ENCODE results near the gene ARL6IP4.

Gene ARL6IP4

DNA sequence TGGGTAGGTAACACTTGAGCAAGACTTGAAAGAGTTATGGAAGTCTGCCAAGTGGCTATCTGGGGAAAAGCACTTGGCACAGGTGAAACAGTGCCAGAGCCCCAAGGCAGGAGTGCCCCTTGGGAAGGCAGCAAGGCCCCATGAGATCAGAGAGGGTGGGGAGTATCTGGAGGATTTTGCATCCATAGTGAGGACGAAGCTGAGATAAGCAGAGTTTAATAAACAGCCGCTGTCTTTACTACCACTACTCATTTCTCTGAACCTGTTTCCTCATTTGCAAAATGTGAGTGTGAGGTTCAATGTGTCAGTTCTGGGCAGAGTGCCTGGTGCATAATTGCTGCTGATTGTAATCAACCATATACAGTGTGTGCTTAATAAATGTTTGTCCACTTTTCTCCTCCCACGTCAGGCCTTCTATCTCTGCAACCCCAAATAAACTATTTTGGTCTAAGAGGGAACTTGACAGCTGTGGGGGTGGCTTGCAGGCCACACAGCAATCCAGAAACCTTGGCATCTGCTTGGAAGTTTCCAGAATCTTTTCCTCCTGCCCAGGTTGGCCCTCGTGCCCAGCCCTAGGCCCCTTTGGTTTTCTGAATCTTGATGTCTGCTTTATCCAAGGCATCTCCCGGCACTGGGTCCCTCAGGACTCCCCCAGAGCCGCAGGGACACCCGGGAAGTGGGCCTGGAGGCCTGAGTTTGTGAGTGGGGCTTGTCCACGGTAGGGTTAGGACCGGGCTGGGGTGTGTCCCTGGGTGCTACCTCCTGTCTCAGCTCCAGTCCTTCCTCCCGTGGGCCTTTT, 18.8 kb upstream of the ARL6IP4 start:
- Histone ChIP-seq H3K36me3 (ENCODE audit: low read length) (no peaks in the 10 kb centered on the region), H3K9ac (ENCODE audit: low read length) (no peak overlapping the region), H3K79me2 (ENCODE audit: insufficient read depth, low read length) (no peaks in the 10 kb centered on the region), H3K9me2 (replicated peaks; ENCODE audit: insufficient read depth, low read length) (no peaks in the 10 kb centered on the region), H3K4me3 (ENCODE audit: insufficient read depth, low read length, poor library complexity, severe bottlenecking) (no peak overlapping the region), H3K27me3 (ENCODE audit: low read length) (no peaks in the 10 kb centered on the region), H2AFZ (ENCODE audit: low read depth, low read length, severe bottlenecking) (no peak overlapping the region), H4K20me1 (ENCODE audit: low read depth, low read length) (no peaks in the 10 kb centered on the region), H3K9me3 (ENCODE audit: insufficient read depth, low read length) (no peaks in the 10 kb centered on the region), H3K4me2 (ENCODE audit: low read depth, low read length, poor library complexity, severe bottlenecking) (no peak overlapping the region), H3F3A (ENCODE audit: insufficient read depth) (peaks cover 1% of the 10 kb centered on the region; the same call in 1 of the 2 replicates), H3K27ac (ENCODE audit: low read depth, low read length) (no peak overlapping the region)
- no peak for TF ChIP-seq EZH2phosphoT487 (conservative IDR thresholded peaks at IDR 0.05; ENCODE audit: low read length)
- TF ChIP-seq, protein P1, sequence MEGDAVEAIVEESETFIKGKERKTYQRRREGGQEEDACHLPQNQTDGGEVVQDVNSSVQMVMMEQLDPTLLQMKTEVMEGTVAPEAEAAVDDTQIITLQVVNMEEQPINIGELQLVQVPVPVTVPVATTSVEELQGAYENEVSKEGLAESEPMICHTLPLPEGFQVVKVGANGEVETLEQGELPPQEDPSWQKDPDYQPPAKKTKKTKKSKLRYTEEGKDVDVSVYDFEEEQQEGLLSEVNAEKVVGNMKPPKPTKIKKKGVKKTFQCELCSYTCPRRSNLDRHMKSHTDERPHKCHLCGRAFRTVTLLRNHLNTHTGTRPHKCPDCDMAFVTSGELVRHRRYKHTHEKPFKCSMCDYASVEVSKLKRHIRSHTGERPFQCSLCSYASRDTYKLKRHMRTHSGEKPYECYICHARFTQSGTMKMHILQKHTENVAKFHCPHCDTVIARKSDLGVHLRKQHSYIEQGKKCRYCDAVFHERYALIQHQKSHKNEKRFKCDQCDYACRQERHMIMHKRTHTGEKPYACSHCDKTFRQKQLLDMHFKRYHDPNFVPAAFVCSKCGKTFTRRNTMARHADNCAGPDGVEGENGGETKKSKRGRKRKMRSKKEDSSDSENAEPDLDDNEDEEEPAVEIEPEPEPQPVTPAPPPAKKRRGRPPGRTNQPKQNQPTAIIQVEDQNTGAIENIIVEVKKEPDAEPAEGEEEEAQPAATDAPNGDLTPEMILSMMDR (IDR thresholded peaks at IDR 0.05; ENCODE audit: insufficient read depth, low read length, poor library complexity, severe bottlenecking) = no peak

DNA sequence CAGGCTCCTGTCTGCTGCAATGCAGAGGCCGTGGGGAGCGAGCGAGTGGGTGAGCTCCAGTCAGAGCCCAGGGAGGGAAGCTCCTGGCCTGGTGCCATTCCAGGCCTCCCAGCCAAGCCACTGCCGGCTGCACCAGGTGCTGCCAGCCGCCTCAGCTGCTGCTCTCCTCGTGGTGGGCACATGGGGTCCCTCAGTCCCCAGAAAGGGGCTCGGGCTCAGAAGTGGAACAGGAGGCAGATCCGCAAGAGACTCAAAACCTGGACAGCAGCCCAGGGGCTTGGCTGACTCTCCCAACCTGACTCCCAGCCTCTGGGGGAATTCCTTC, 16.6 kb upstream of the ARL6IP4 start:
- Histone ChIP-seq H3K27ac (ENCODE audit: low read depth, low read length) (no peak overlapping the region), H3K79me2 (ENCODE audit: insufficient read depth, low read length) (no peaks in the 10 kb centered on the region), H3K4me2 (ENCODE audit: low read depth, low read length, poor library complexity, severe bottlenecking) (no peak overlapping the region), H3K36me3 (ENCODE audit: low read length) (no peaks in the 10 kb centered on the region), H2AFZ (ENCODE audit: low read depth, low read length, severe bottlenecking) (no peak overlapping the region), H3K9ac (ENCODE audit: low read length) (no peak overlapping the region), H3K9me2 (replicated peaks; ENCODE audit: insufficient read depth, low read length) (no peaks in the 10 kb centered on the region), H3K9me3 (ENCODE audit: insufficient read depth, low read length) (no peaks in the 10 kb centered on the region), H3K27me3 (ENCODE audit: low read length) (no peaks in the 10 kb centered on the region), H4K20me1 (ENCODE audit: low read depth, low read length) (no peaks in the 10 kb centered on the region), H3F3A (ENCODE audit: insufficient read depth) (peaks cover 5% of the 10 kb centered on the region; the same call in 1 of the 2 replicates), H3K4me3 (ENCODE audit: insufficient read depth, low read length, poor library complexity, severe bottlenecking) (no peak overlapping the region)
- TF ChIP-seq, protein P1 (IDR thresholded peaks at IDR 0.05; ENCODE audit: insufficient read depth, low read length, poor library complexity, severe bottlenecking) = no peak
- no peak for TF ChIP-seq EZH2phosphoT487 (conservative IDR thresholded peaks at IDR 0.05; ENCODE audit: low read length)

DNA sequence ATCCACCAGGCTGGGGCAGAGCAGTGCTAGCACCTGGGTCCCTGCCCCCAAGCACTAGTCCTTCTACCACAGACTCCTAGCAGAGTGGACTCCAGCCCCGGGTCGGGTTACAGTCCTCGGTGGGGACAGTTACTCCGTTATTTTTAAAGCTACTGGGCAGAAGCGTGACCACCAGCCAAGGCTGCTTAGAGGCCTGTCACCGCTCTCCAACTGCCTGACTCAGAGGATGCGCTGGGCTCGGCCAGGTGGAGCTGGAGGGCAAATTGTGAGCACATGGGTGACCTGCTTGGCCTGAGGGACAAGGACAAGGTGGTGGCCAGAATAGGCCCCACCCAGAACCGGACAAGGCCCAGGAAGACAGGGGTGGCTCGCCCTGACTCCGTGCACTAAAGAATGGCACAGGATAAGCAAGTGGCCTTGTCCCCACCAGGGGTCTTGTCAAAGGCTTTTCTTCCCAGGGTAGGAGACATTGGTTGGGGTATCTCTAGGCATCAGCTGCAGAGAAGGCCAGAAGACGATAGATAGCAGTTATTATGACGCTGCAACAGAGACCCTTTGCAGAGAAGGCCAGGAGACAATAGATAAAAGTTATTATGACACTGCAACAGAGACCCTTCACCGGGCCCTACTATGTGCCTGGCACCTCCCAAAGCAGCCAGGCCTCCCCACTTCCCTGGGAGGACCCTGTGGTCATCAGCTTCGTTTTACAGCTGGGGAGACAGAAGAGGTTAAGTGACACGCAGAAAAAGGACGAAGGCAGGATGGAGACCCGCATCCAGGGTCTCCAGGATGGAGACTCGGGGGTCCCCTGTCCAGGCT, 15.8 kb upstream of the ARL6IP4 start:
- no peaks in the 10 kb centered on the region for H3K79me2 ChIP-seq (ENCODE audit: insufficient read depth, low read length)
- H3F3A ChIP-seq (ENCODE audit: insufficient read depth) = peaks cover 5% of the 10 kb centered on the region; the same call in 1 of the 2 replicates
- H3K4me2 ChIP-seq (ENCODE audit: low read depth, low read length, poor library complexity, severe bottlenecking) = no peak overlapping the region
- H4K20me1 ChIP-seq (ENCODE audit: low read depth, low read length) = no peaks in the 10 kb centered on the region
- no peak overlapping the region for H2AFZ ChIP-seq (ENCODE audit: low read depth, low read length, severe bottlenecking)
- no peaks in the 10 kb centered on the region for H3K36me3 ChIP-seq (ENCODE audit: low read length)
- H3K9ac ChIP-seq (ENCODE audit: low read length) = no peak overlapping the region
- no peak overlapping the region for H3K4me3 ChIP-seq (ENCODE audit: insufficient read depth, low read length, poor library complexity, severe bottlenecking)
- H3K27ac ChIP-seq (ENCODE audit: low read depth, low read length) = no peak overlapping the region
- H3K9me3 ChIP-seq (ENCODE audit: insufficient read depth, low read length) = no peaks in the 10 kb centered on the region
- H3K27me3 ChIP-seq (ENCODE audit: low read length) = no peaks in the 10 kb centered on the region
- TF ChIP-seq, protein P1 (IDR thresholded peaks at IDR 0.05; ENCODE audit: insufficient read depth, low read length, poor library complexity, severe bottlenecking) = no peak
- no peak for TF ChIP-seq EZH2phosphoT487 (conservative IDR thresholded peaks at IDR 0.05; ENCODE audit: low read length)
- no peaks in the 10 kb centered on the region for H3K9me2 ChIP-seq (replicated peaks; ENCODE audit: insufficient read depth, low read length)
